ENCODE data around the gene TUBB. TPM values are rescaled to one million over a fixed set of nuclear protein-coding genes. Genes with fewer than 3 reads are reported as not detected.

The TUBB gene
- total RNA-seq, 1 experiment from 2014 or later, result 886 TPM

DNA sequence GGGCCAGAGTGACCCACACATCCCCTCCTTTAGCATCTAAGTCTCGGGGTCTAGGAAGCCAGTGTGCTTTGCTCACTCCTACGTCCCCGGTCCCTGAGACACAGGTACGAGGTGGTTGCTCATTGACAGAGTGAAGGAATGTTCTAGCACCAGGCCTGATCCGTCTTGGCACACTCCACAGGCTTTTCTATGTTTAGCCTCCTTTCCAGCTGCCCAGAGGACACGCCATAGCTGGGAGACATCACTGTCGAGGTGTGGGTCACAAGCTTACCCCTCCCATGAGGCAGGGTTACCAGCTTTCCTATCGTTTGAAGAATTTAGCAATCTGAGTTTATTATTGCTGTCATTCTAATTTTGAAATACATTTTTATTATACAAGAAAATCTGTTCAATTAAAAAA, 54.5 kb downstream of the TUBB start:
- H3K9ac ChIP-seq (ENCODE audit: low read length), result no peak overlapping the region
- TF ChIP-seq, protein P1, sequence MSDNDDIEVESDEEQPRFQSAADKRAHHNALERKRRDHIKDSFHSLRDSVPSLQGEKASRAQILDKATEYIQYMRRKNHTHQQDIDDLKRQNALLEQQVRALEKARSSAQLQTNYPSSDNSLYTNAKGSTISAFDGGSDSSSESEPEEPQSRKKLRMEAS (IDR thresholded peaks at IDR 0.05), result no peak
- TF ChIP-seq CBX3 (IDR thresholded peaks at IDR 0.05; ENCODE audit: low read depth) (no peak), SP1 (IDR thresholded peaks at IDR 0.05; ENCODE audit: low read depth) (no peak), ZNF274 (IDR thresholded peaks at IDR 0.05; ENCODE audit: low read depth, low read length) (no peak), EZH2phosphoT487 (IDR thresholded peaks at IDR 0.05; ENCODE audit: borderline replicate concordance) (no peak), EZH2 (IDR thresholded peaks at IDR 0.05) (no peak), FOSL1 (IDR thresholded peaks at IDR 0.05; ENCODE audit: low read depth) (no peak), POLR2AphosphoS5 (IDR thresholded peaks at IDR 0.05; ENCODE audit: low read depth, low read length) (no peak), YY1 (IDR thresholded peaks at IDR 0.05; ENCODE audit: extremely low read depth, insufficient replicate concordance, low read depth, low read length) (no peak), TCF7L2 (IDR thresholded peaks at IDR 0.05; ENCODE audit: borderline replicate concordance, extremely low read depth, insufficient read depth, insufficient read length) (no peak), POLR2A (IDR thresholded peaks at IDR 0.05; ENCODE audit: borderline replicate concordance, extremely low read depth, insufficient read depth, insufficient read length) (no peak), SRF (IDR thresholded peaks at IDR 0.05; ENCODE audit: low read depth) (no peak), ELF1 (IDR thresholded peaks at IDR 0.05; ENCODE audit: borderline replicate concordance, low read depth) (no peak), ZFX (IDR thresholded peaks at IDR 0.05) (no peak), CEBPB (IDR thresholded peaks at IDR 0.05; ENCODE audit: low read depth) (no peak)
- TF ChIP-seq, protein P2, sequence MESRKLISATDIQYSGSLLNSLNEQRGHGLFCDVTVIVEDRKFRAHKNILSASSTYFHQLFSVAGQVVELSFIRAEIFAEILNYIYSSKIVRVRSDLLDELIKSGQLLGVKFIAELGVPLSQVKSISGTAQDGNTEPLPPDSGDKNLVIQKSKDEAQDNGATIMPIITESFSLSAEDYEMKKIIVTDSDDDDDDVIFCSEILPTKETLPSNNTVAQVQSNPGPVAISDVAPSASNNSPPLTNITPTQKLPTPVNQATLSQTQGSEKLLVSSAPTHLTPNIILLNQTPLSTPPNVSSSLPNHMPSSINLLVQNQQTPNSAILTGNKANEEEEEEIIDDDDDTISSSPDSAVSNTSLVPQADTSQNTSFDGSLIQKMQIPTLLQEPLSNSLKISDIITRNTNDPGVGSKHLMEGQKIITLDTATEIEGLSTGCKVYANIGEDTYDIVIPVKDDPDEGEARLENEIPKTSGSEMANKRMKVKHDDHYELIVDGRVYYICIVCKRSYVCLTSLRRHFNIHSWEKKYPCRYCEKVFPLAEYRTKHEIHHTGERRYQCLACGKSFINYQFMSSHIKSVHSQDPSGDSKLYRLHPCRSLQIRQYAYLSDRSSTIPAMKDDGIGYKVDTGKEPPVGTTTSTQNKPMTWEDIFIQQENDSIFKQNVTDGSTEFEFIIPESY (IDR thresholded peaks at IDR 0.05; ENCODE audit: extremely low read depth, insufficient replicate concordance, low read length), result no peak
- TF ChIP-seq, protein P3, sequence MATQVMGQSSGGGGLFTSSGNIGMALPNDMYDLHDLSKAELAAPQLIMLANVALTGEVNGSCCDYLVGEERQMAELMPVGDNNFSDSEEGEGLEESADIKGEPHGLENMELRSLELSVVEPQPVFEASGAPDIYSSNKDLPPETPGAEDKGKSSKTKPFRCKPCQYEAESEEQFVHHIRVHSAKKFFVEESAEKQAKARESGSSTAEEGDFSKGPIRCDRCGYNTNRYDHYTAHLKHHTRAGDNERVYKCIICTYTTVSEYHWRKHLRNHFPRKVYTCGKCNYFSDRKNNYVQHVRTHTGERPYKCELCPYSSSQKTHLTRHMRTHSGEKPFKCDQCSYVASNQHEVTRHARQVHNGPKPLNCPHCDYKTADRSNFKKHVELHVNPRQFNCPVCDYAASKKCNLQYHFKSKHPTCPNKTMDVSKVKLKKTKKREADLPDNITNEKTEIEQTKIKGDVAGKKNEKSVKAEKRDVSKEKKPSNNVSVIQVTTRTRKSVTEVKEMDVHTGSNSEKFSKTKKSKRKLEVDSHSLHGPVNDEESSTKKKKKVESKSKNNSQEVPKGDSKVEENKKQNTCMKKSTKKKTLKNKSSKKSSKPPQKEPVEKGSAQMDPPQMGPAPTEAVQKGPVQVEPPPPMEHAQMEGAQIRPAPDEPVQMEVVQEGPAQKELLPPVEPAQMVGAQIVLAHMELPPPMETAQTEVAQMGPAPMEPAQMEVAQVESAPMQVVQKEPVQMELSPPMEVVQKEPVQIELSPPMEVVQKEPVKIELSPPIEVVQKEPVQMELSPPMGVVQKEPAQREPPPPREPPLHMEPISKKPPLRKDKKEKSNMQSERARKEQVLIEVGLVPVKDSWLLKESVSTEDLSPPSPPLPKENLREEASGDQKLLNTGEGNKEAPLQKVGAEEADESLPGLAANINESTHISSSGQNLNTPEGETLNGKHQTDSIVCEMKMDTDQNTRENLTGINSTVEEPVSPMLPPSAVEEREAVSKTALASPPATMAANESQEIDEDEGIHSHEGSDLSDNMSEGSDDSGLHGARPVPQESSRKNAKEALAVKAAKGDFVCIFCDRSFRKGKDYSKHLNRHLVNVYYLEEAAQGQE (IDR thresholded peaks at IDR 0.05; ENCODE audit: low read depth), result no peak
- TF ChIP-seq, protein P4, sequence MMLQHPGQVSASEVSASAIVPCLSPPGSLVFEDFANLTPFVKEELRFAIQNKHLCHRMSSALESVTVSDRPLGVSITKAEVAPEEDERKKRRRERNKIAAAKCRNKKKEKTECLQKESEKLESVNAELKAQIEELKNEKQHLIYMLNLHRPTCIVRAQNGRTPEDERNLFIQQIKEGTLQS (IDR thresholded peaks at IDR 0.05), result no peak
- H3K9me3 ChIP-seq (ENCODE audit: control insufficient read depth in 1 of 2, insufficient read depth in 1 of 2, low read depth in 1 of 2, low read length in 2 of 2), result no peaks in the 10 kb centered on the region
- ChIA-PET CTCF (no interaction called here), RAD21 (ENCODE audit: low non-redundant PET in 1 of 2, low total read pairs in 2 of 2, uncharacterized antibody in 2 of 2, unreplicated experiment in 2 of 2) (no interaction called here), POLR2A (interaction anchor here (0.8 to 12.4 kb wide), 4 partner anchors 8 to 39 kb away, joined by 3 to 171 read pairs (median 24); no protein-coding TSS in a partner anchor)
- no peaks in the 10 kb centered on the region for H3K36me3 ChIP-seq (ENCODE audit: control insufficient read depth in 1 of 2, insufficient read depth in 2 of 2, low read length in 2 of 2)
- H3K27ac ChIP-seq (ENCODE audit: low read depth, low read length), result no peak overlapping the region
- H3K27me3 ChIP-seq (ENCODE audit: insufficient read depth, low read length), result no peaks in the 10 kb centered on the region
- peaks cover 65 to 78% of the 10 kb centered on the region in 2 experiments for H3K4me1 ChIP-seq (ENCODE audit: control insufficient read depth in 1 of 2, insufficient read depth in 2 of 2, low read length in 2 of 2)
- no peak overlapping the region for H3K4me3 ChIP-seq (replicated peaks in 1 of 2; ENCODE audit: low read depth in 1 of 2, low read length in 2 of 2)
- H2AFZ ChIP-seq (ENCODE audit: low read depth, low read length, poor library complexity, severe bottlenecking), result no peak overlapping the region
- no peaks in the 10 kb centered on the region for H3K79me2 ChIP-seq (ENCODE audit: insufficient read depth, low read length)
- BruUV-seq (replicated peaks), result no TSS peak
- intact Hi-C loops (cut with micrococcal nuclease), result no loop called here
- H4K20me1 ChIP-seq (ENCODE audit: insufficient read depth), result no peaks in the 10 kb centered on the region
- H3K9me2 ChIP-seq (ENCODE audit: insufficient read depth), result no peaks in the 10 kb centered on the region
- H3K4me2 ChIP-seq (ENCODE audit: low read length), result no peak overlapping the region
- DNase-seq (ENCODE audit: low read depth, low spot score), result no peak
- ATAC-seq, result no peak

All from HCT116 (cell line).